Liver (tissue), 9 donors: ENCODE data around the gene BIN2. TPM values are rescaled to one million over a fixed set of nuclear protein-coding genes. Genes with fewer than 3 reads are reported as not detected.

ENCODE experiments used
- DNase-seq: peaks from one replicate; pipeline ENCODE4 v3.0.0-alpha.2; 2017; ENCODE audit warnings: low spot score
- H3K27ac ChIP-seq, 2 donors: one replicate each; pipeline ENCODE4 v1.7.0; 2013; ENCODE audit warnings: inconsistent platforms in 2 of 2, low read length in 2 of 2, control low read depth in 1 of 2, low read depth in 1 of 2, mild to moderate bottlenecking in 1 of 2
- H3K27me3 ChIP-seq, 4 donors: one replicate each; pipeline versions ENCODE4 v1.6.1 to v1.7.0; 2013; ENCODE audit warnings: low read length in 3 of 4, inconsistent platforms in 1 of 4, mild to moderate bottlenecking in 1 of 4, moderate library complexity in 1 of 4; ENCODE audit not compliant: control insufficient read depth in 4 of 4, insufficient read depth in 4 of 4
- H3K36me3 ChIP-seq, 4 donors: one replicate each; pipeline versions ENCODE4 v1.6.1 to v1.7.0; 2013; ENCODE audit warnings: low read length in 3 of 4, mild to moderate bottlenecking in 3 of 4, low read depth in 1 of 4, moderate library complexity in 1 of 4; ENCODE audit not compliant: control insufficient read depth in 4 of 4, insufficient read depth in 3 of 4
- H3K4me1 ChIP-seq, 4 donors: one replicate each; pipeline versions ENCODE4 v1.6.1 to v1.7.0; 2013; ENCODE audit warnings: low read length in 3 of 4, mild to moderate bottlenecking in 3 of 4, moderate library complexity in 1 of 4; ENCODE audit not compliant: control insufficient read depth in 4 of 4, insufficient read depth in 4 of 4
- H3K4me3 ChIP-seq, 3 donors: one replicate each; pipeline versions ENCODE4 v1.6.1 to v1.7.0; 2013; ENCODE audit warnings: low read length in 3 of 3, control low read depth in 1 of 3, low read depth in 1 of 3, mild to moderate bottlenecking in 1 of 3
- H3K9ac ChIP-seq, 2 donors: one replicate each; pipeline ENCODE4 v1.7.0; 2013; ENCODE audit warnings: low read length in 2 of 2, mild to moderate bottlenecking in 2 of 2, moderate library complexity in 2 of 2, control low read depth in 1 of 2, low read depth in 1 of 2
- H3K9me3 ChIP-seq, 4 donors: one replicate each; pipeline versions ENCODE4 v1.6.1 to v1.7.0; 2013; ENCODE audit warnings: low read length in 3 of 4; ENCODE audit not compliant: control insufficient read depth in 4 of 4
- EGR1 ChIP-seq, 2 donors: IDR thresholded peaks; 2 replicates each; pipeline ENCODE4 v1.6.1; 2016 to 2018; ENCODE audit warnings: antibody characterized with exemption in 2 of 2, low read depth in 2 of 2
- FOXA1 ChIP-seq: IDR thresholded peaks from 2 replicates; pipeline ENCODE4 v1.6.1; 2016; ENCODE audit warnings: antibody characterized with exemption
- FOXA2 ChIP-seq: IDR thresholded peaks from 2 replicates; pipeline ENCODE4 v1.6.1; 2016; ENCODE audit warnings: antibody characterized with exemption
- GABPA ChIP-seq, 2 donors: IDR thresholded peaks in 1 of 2; conservative IDR thresholded peaks in 1 of 2; 2 replicates each; pipeline ENCODE4 v1.6.1; 2016; ENCODE audit warnings: antibody characterized with exemption in 2 of 2, mild to moderate bottlenecking in 1 of 2, moderate library complexity in 1 of 2
- HNF4A ChIP-seq, 2 donors: conservative IDR thresholded peaks; 2 replicates each; pipeline ENCODE4 v1.6.1; 2016; ENCODE audit warnings: antibody characterized with exemption in 2 of 2, mild to moderate bottlenecking in 2 of 2
- HNF4G ChIP-seq: IDR thresholded peaks from 2 replicates; pipeline ENCODE4 v1.6.1; 2016; ENCODE audit warnings: antibody characterized with exemption
- JUND ChIP-seq, 2 donors: IDR thresholded peaks; 2 replicates each; pipeline ENCODE4 v1.6.1; 2016; ENCODE audit warnings: antibody characterized with exemption in 2 of 2
- NR2F2 ChIP-seq: IDR thresholded peaks from 2 replicates; pipeline ENCODE4 v1.6.1; 2016; ENCODE audit warnings: antibody characterized with exemption
- RAD21 ChIP-seq, 2 donors: IDR thresholded peaks; 2 replicates each; pipeline ENCODE4 v1.6.1; 2016; ENCODE audit warnings: antibody characterized with exemption in 2 of 2, mild to moderate bottlenecking in 2 of 2
- REST ChIP-seq: IDR thresholded peaks from 2 replicates; pipeline ENCODE4 v1.6.1; 2016; ENCODE audit warnings: antibody characterized with exemption, mild to moderate bottlenecking
- RXRA ChIP-seq, 2 donors: IDR thresholded peaks; 2 replicates each; pipeline ENCODE4 v1.6.1; 2017 to 2018; ENCODE audit warnings: antibody characterized with exemption in 2 of 2, mild to moderate bottlenecking in 1 of 2
- SP1 ChIP-seq: IDR thresholded peaks from 2 replicates; pipeline ENCODE4 v1.6.1; 2018; ENCODE audit warnings: antibody characterized with exemption, mild to moderate bottlenecking
- TAF1 ChIP-seq: conservative IDR thresholded peaks from 2 replicates; pipeline ENCODE4 v1.6.1; 2016; ENCODE audit warnings: antibody characterized with exemption, mild to moderate bottlenecking
- YY1 ChIP-seq: IDR thresholded peaks from 2 replicates; pipeline ENCODE4 v1.6.1; 2016; ENCODE audit warnings: antibody characterized with exemption, mild to moderate bottlenecking
- WGBS: extraction: QIAGEN DNeasy Blood & Tissue Kit; methylation state at CpG from one replicate; pipeline ENCODE4 v1.1.7; 2013; 5-methylcytosine and 5-hydroxymethylcytosine counted together
- polyA plus RNA-seq, 2 donors: library from polyadenylated mRNA; stranded (reverse) in 1 of 2; unstranded in 1 of 2; fragments of 200-250 nt in 1 of 2; fragments of >200 nt in 1 of 2; fragmentation: Nextera tagmentation in 1 of 2; extraction: Ambion mirVana in 1 of 2; gene quantifications; one replicate each; pipeline versions ENCODE4 v1.2.1 to v1.2.3, GENCODE V29; 2013 to 2015
- total RNA-seq, 2 donors: library from RNA; depleted of rRNA; stranded (reverse); fragments of >200 nt; gene quantifications; one replicate each; pipeline ENCODE4 v1.2.3, GENCODE V29; 2014
- TF ChIP-seq, protein P1 (sequence below): fragments of 150-350 bp; IDR thresholded peaks from 2 replicates; pipeline ENCODE4 v1.5.1; 2017; ENCODE audit warnings: improper control_type of control experiment, low read depth, low read length; ENCODE audit not compliant: missing input control
- TF ChIP-seq, protein P2 (sequence below): IDR thresholded peaks from 2 replicates; pipeline ENCODE4 v1.6.1; 2016; ENCODE audit warnings: antibody characterized with exemption
- donor health status: healthy.
- donor health status: healthy.
- donor health status: healthy.
- donor health status: healthy.
- donor health status: healthy.

Gene BIN2
- total and polyA plus RNA-seq, 4 donors: 1.9 to 10.2 (median 4.4) TPM

DNA sequence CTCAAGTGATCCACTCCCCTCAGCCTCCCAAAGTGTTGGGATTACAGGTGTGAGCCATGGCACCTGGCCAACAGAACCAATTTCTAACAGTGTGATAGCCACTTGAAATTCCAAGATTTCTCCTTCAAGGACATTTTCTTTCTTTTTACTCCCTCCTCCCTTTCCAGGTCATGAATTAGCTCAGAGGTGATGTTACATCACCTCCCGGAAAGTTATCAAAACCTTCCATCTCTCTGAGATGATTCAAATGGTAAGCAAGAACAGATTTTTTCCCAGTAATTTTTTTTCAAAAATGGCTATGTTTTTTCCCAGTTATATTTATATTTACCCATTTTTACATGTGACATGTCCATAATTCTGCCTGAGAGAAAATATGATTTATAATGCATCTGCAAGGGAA is 38.1 kb downstream of the BIN2 start:
- WGBS: 50% methylated on average over 1 of the region's 1 CpG
- H3K27ac ChIP-seq: no peak overlapping the region

More for the DNA sequence above, 38.1 kb downstream of the BIN2 start:
- H3K4me1 ChIP-seq: no peaks in the 10 kb centered on the region
- DNase-seq: no peak
- no peaks in the 10 kb centered on the region for H3K27me3 ChIP-seq
- TF ChIP-seq HNF4G (no peak), NR2F2 (no peak), RXRA (IDR thresholded peaks at IDR 0.05) (no peak), HNF4A (conservative IDR thresholded peaks at IDR 0.05) (no peak), REST (no peak), TAF1 (no peak), FOXA2 (no peak), GABPA (IDR thresholded peaks at IDR 0.05 in 1 of 2, conservative IDR thresholded peaks at IDR 0.05 in 1 of 2) (no peak), RAD21 (IDR thresholded peaks at IDR 0.05) (no peak), YY1 (no peak), JUND (IDR thresholded peaks at IDR 0.05) (no peak), EGR1 (IDR thresholded peaks at IDR 0.05; ENCODE audit: low read depth in 2 of 2) (no peak), FOXA1 (no peak), SP1 (no peak)
- TF ChIP-seq, protein P1, sequence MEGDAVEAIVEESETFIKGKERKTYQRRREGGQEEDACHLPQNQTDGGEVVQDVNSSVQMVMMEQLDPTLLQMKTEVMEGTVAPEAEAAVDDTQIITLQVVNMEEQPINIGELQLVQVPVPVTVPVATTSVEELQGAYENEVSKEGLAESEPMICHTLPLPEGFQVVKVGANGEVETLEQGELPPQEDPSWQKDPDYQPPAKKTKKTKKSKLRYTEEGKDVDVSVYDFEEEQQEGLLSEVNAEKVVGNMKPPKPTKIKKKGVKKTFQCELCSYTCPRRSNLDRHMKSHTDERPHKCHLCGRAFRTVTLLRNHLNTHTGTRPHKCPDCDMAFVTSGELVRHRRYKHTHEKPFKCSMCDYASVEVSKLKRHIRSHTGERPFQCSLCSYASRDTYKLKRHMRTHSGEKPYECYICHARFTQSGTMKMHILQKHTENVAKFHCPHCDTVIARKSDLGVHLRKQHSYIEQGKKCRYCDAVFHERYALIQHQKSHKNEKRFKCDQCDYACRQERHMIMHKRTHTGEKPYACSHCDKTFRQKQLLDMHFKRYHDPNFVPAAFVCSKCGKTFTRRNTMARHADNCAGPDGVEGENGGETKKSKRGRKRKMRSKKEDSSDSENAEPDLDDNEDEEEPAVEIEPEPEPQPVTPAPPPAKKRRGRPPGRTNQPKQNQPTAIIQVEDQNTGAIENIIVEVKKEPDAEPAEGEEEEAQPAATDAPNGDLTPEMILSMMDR: no peak
- TF ChIP-seq, protein P2, sequence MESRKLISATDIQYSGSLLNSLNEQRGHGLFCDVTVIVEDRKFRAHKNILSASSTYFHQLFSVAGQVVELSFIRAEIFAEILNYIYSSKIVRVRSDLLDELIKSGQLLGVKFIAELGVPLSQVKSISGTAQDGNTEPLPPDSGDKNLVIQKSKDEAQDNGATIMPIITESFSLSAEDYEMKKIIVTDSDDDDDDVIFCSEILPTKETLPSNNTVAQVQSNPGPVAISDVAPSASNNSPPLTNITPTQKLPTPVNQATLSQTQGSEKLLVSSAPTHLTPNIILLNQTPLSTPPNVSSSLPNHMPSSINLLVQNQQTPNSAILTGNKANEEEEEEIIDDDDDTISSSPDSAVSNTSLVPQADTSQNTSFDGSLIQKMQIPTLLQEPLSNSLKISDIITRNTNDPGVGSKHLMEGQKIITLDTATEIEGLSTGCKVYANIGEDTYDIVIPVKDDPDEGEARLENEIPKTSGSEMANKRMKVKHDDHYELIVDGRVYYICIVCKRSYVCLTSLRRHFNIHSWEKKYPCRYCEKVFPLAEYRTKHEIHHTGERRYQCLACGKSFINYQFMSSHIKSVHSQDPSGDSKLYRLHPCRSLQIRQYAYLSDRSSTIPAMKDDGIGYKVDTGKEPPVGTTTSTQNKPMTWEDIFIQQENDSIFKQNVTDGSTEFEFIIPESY: no peak
- no peak overlapping the region for H3K9ac ChIP-seq
- H3K36me3 ChIP-seq: no peaks in the 10 kb centered on the region
- H3K9me3 ChIP-seq: no peaks in the 10 kb centered on the region
- H3K4me3 ChIP-seq: no peak overlapping the region
